H1 (cell line): ENCODE data around the gene TFG. TPM values are rescaled to one million over a fixed set of nuclear protein-coding genes. Genes with fewer than 3 reads are reported as not detected.

Experiments used
- CHD2 ChIP-seq: IDR thresholded peaks from 2 replicates; pipeline ENCODE4 v1.6.1; 2012; ENCODE audit warnings: low read length, improper control_type of control experiment
- CTBP2 ChIP-seq: IDR thresholded peaks from 2 replicates; pipeline ENCODE4 v1.7.0; 2011; ENCODE audit warnings: borderline replicate concordance, mild to moderate bottlenecking, moderate library complexity, mixed read lengths, low read length; ENCODE audit not compliant: insufficient read depth, insufficient read length
- KDM4A ChIP-seq: IDR thresholded peaks from one replicate; pipeline ENCODE4 v1.7.1; 2012; ENCODE audit warnings: low read depth, mild to moderate bottlenecking, moderate library complexity, low read length, inconsistent platforms; ENCODE audit not compliant: severe bottlenecking
- KDM5A ChIP-seq: fragments of 200-600 bp; IDR thresholded peaks from 2 replicates; pipeline ENCODE4 v1.7.1; 2012; ENCODE audit warnings: mild to moderate bottlenecking, low read length, inconsistent platforms, mixed read lengths
- PHF8 ChIP-seq: fragments of 200-600 bp; sonication (generic); conservative IDR thresholded peaks from 2 replicates; pipeline ENCODE4 v1.7.1; 2012; ENCODE audit warnings: low read depth, mild to moderate bottlenecking, inconsistent platforms, low read length, moderate library complexity
- POLR2A ChIP-seq, 2 experiments: IDR thresholded peaks; 1 replicate in 1 of 2; 2 replicates in 1 of 2; pipeline ENCODE4 v1.6.1; 2011; ENCODE audit warnings: low read depth in 2 of 2, low read length in 2 of 2, mild to moderate bottlenecking in 2 of 2; ENCODE audit errors: control extremely low read depth in 1 of 2
- RBBP5 ChIP-seq: IDR thresholded peaks from 2 replicates; pipeline ENCODE4 v1.7.1; 2012; ENCODE audit warnings: low read depth, mild to moderate bottlenecking, inconsistent platforms, low read length, moderate library complexity, borderline replicate concordance
- ZNF274 ChIP-seq: IDR thresholded peaks from 2 replicates; pipeline ENCODE4 v1.7.0; 2012; ENCODE audit warnings: low read length, borderline replicate concordance; ENCODE audit errors: extremely low read depth
- polyA plus RNA-seq, 7 experiments: library from polyadenylated mRNA; depleted of rRNA in 3 of 7; stranded (reverse) in 5 of 7; unstranded in 2 of 7; fragments of >200 nt in 5 of 7; fragments of 200-250 nt in 2 of 7; gene quantifications; 1 replicate in 5 of 7; 2 replicates in 1 of 7; 4 replicates in 1 of 7; pipeline versions ENCODE4 v1.2.1 to v1.2.3, GENCODE V29; 2011 to 2013; ENCODE audit warnings: missing spikeins in 2 of 7, mixed read lengths in 2 of 7
- total RNA-seq: library from RNA; stranded (reverse); fragmentation: NEBNext Ultra II Directional; extraction: Animal tissue kit (Norgen Biotek cat#: 25700); gene quantifications from 2 replicates; pipeline ENCODE4 v1.2.1, GENCODE V29; 2021
- TF ChIP-seq, protein P1 (sequence below): fragments of 300-600 bp; sonication (generic); IDR thresholded peaks from 2 replicates; pipeline ENCODE4 v1.7.1; 2012; ENCODE audit warnings: low read length, moderate library complexity, mild to moderate bottlenecking, inconsistent platforms; ENCODE audit not compliant: insufficient replicate concordance

Gene TFG
- total and polyA plus RNA-seq, 2 of the 8 experiments (the other 6 are each of a cell fraction or from before 2014, with no cell fraction given), result 81.9 to 98.4 TPM

DNA sequence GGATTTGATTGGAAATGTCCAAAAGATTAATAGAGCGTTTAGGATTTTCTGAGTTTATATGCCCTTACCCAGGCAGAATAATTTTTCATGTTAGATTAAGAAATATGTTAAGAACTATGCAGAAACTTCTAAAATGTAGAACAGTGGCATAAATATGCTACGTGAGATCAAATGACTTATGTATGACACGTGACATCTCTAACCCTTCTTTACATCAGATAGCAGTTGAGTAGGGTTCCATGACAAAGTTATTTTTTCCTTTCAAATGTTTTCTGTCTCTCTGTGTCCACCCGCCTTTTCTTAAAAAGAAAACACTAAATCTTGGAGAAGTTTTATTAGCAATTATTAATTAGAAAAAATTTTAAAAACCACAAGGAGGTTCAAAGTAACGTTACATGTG is 8.6 kb upstream of the TFG start (continued):
- TF ChIP-seq, protein P1, sequence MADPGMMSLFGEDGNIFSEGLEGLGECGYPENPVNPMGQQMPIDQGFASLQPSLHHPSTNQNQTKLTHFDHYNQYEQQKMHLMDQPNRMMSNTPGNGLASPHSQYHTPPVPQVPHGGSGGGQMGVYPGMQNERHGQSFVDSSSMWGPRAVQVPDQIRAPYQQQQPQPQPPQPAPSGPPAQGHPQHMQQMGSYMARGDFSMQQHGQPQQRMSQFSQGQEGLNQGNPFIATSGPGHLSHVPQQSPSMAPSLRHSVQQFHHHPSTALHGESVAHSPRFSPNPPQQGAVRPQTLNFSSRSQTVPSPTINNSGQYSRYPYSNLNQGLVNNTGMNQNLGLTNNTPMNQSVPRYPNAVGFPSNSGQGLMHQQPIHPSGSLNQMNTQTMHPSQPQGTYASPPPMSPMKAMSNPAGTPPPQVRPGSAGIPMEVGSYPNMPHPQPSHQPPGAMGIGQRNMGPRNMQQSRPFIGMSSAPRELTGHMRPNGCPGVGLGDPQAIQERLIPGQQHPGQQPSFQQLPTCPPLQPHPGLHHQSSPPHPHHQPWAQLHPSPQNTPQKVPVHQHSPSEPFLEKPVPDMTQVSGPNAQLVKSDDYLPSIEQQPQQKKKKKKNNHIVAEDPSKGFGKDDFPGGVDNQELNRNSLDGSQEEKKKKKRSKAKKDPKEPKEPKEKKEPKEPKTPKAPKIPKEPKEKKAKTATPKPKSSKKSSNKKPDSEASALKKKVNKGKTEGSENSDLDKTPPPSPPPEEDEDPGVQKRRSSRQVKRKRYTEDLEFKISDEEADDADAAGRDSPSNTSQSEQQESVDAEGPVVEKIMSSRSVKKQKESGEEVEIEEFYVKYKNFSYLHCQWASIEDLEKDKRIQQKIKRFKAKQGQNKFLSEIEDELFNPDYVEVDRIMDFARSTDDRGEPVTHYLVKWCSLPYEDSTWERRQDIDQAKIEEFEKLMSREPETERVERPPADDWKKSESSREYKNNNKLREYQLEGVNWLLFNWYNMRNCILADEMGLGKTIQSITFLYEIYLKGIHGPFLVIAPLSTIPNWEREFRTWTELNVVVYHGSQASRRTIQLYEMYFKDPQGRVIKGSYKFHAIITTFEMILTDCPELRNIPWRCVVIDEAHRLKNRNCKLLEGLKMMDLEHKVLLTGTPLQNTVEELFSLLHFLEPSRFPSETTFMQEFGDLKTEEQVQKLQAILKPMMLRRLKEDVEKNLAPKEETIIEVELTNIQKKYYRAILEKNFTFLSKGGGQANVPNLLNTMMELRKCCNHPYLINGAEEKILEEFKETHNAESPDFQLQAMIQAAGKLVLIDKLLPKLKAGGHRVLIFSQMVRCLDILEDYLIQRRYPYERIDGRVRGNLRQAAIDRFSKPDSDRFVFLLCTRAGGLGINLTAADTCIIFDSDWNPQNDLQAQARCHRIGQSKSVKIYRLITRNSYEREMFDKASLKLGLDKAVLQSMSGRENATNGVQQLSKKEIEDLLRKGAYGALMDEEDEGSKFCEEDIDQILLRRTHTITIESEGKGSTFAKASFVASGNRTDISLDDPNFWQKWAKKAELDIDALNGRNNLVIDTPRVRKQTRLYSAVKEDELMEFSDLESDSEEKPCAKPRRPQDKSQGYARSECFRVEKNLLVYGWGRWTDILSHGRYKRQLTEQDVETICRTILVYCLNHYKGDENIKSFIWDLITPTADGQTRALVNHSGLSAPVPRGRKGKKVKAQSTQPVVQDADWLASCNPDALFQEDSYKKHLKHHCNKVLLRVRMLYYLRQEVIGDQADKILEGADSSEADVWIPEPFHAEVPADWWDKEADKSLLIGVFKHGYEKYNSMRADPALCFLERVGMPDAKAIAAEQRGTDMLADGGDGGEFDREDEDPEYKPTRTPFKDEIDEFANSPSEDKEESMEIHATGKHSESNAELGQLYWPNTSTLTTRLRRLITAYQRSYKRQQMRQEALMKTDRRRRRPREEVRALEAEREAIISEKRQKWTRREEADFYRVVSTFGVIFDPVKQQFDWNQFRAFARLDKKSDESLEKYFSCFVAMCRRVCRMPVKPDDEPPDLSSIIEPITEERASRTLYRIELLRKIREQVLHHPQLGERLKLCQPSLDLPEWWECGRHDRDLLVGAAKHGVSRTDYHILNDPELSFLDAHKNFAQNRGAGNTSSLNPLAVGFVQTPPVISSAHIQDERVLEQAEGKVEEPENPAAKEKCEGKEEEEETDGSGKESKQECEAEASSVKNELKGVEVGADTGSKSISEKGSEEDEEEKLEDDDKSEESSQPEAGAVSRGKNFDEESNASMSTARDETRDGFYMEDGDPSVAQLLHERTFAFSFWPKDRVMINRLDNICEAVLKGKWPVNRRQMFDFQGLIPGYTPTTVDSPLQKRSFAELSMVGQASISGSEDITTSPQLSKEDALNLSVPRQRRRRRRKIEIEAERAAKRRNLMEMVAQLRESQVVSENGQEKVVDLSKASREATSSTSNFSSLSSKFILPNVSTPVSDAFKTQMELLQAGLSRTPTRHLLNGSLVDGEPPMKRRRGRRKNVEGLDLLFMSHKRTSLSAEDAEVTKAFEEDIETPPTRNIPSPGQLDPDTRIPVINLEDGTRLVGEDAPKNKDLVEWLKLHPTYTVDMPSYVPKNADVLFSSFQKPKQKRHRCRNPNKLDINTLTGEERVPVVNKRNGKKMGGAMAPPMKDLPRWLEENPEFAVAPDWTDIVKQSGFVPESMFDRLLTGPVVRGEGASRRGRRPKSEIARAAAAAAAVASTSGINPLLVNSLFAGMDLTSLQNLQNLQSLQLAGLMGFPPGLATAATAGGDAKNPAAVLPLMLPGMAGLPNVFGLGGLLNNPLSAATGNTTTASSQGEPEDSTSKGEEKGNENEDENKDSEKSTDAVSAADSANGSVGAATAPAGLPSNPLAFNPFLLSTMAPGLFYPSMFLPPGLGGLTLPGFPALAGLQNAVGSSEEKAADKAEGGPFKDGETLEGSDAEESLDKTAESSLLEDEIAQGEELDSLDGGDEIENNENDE, result no peak
- no peak for TF ChIP-seq RBBP5
- no peak for TF ChIP-seq CTBP2
- TF ChIP-seq CHD2, result no peak
- TF ChIP-seq KDM4A, result no peak
- TF ChIP-seq KDM5A, result no peak
- no peak for TF ChIP-seq PHF8
- no peak for TF ChIP-seq POLR2A (IDR thresholded peaks at IDR 0.05; ENCODE audit: control extremely low read depth in 1 of 2, low read depth in 2 of 2, low read length in 2 of 2)
- TF ChIP-seq ZNF274, result no peak
